HepG2 (cell line): Measurements from ENCODE around the gene LDAH. TPM values are rescaled to one million over a fixed set of nuclear protein-coding genes. Genes with fewer than 3 reads are reported as not detected.

Experiments used
- ATAC-seq: fragments of 200-7000 bp; cut with Tn5 transposase; 3 replicates; pipeline ENCODE4 v1.9.1; 2020; ENCODE audit warnings: mild to moderate bottlenecking, moderate library complexity
- BruUV-seq: library from RNA; stranded (reverse); fragments of 400-500 nt; replicated peaks from 2 replicates; lab custom pipeline; 2021; lab: Mats Ljungman, UMichigan
- CTCF ChIA-PET: fragments of 300-600 bp; formaldehyde crosslinking; extraction: SDS; loops from one replicate; lab custom pipeline; 2021; ENCODE audit warnings: low total read pairs, inconsistent platforms, low intra/inter-chr PET ratio; lab: Yijun Ruan, JAX
- POLR2A ChIA-PET: fragments of 350-600 bp; sonication (Branson Sonifier 250); formaldehyde crosslinking; loops from one replicate; lab custom pipeline; 2020; ENCODE audit warnings: antibody characterized with exemption, inconsistent platforms; lab: Yijun Ruan, JAX
- DNase-seq: peaks from one replicate; pipeline ENCODE4 v3.0.0-alpha.2; 2015; ENCODE audit warnings: low spot score
- FAIRE-seq: peaks from 3 replicates; lab custom pipeline; 2011; peaks lifted over from hg19 to GRCh38; lab: Jason Lieb, UNC
- H2AFZ ChIP-seq: one replicate; pipeline ENCODE4 v1.6.1; 2011; ENCODE audit warnings: low read length, inconsistent platforms
- H3K27ac ChIP-seq: fragments of 300-600 bp; 3 replicates; pipeline ENCODE4 v1.8.0; 2011; ENCODE audit warnings: mixed run types, mild to moderate bottlenecking, mixed read lengths, low read length, inconsistent platforms; ENCODE audit not compliant: insufficient read depth; ENCODE audit errors: extremely low read length
- H3K27me3 ChIP-seq, 2 experiments: fragments of 200-600 bp in 1 of 2; 2 replicates in 1 of 2; 3 replicates in 1 of 2; pipeline versions ENCODE4 v1.6.0 to v1.8.0; 2011; ENCODE audit warnings: low read length in 2 of 2, mild to moderate bottlenecking in 2 of 2, moderate library complexity in 2 of 2, inconsistent platforms in 1 of 2; ENCODE audit not compliant: insufficient read depth in 2 of 2, control insufficient read depth in 1 of 2
- H3K36me3 ChIP-seq, 2 experiments: fragments of 200-600 bp in 1 of 2; replicated peaks in 1 of 2; 2 replicates in 1 of 2; 3 replicates in 1 of 2; pipeline versions ENCODE4 v1.5.1 to v1.8.0; 2011; ENCODE audit warnings: low read length in 2 of 2, inconsistent platforms in 1 of 2; ENCODE audit not compliant: insufficient read depth in 2 of 2, control insufficient read depth in 1 of 2
- H3K4me1 ChIP-seq: 2 replicates; pipeline ENCODE4 v1.5.1; 2012; ENCODE audit warnings: low read length, inconsistent platforms; ENCODE audit not compliant: insufficient read depth
- H3K4me2 ChIP-seq: 2 replicates; pipeline ENCODE4 v1.6.0; 2011; ENCODE audit warnings: low read depth, low read length, inconsistent platforms
- H3K4me3 ChIP-seq, 3 experiments: fragments of 200-600 bp in 1 of 3; sonication (generic), shearing (Covaris generic) in 1 of 3; replicated peaks in 1 of 3; 2 replicates each; pipeline ENCODE4 v1.5.1; 2011 to 2016; ENCODE audit warnings: low read length in 3 of 3, inconsistent platforms in 2 of 3, low read depth in 2 of 3, mild to moderate bottlenecking in 2 of 3, control low read depth in 1 of 3, mixed read lengths in 1 of 3; ENCODE audit not compliant: insufficient read depth in 1 of 3
- H3K79me2 ChIP-seq: one replicate; pipeline ENCODE4 v1.6.1; 2011; ENCODE audit warnings: low read length, inconsistent platforms; ENCODE audit not compliant: insufficient read depth
- H3K9ac ChIP-seq: 2 replicates; pipeline ENCODE4 v1.6.0; 2011; ENCODE audit warnings: mild to moderate bottlenecking, low read depth, low read length, inconsistent platforms; ENCODE audit not compliant: insufficient read depth
- H3K9me3 ChIP-seq: 2 replicates; pipeline ENCODE4 v1.5.1; 2012; ENCODE audit warnings: mild to moderate bottlenecking, low read length
- H4K20me1 ChIP-seq: 2 replicates; pipeline ENCODE4 v1.6.0; 2011; ENCODE audit warnings: inconsistent platforms, mild to moderate bottlenecking, low read length, moderate library complexity; ENCODE audit not compliant: insufficient read depth
- AGO2 ChIP-seq: fragments of 200-400 bp; formaldehyde crosslinking; optimal IDR thresholded peaks from 2 replicates; pipeline ENCODE3; 2017; ENCODE audit warnings: mild to moderate bottlenecking, low read depth, low read length, moderate library complexity
- SCMH1 ChIP-seq: sonication (generic); formaldehyde crosslinking; IDR thresholded peaks from 2 replicates; pipeline ENCODE4 v1.9.0; 2021; ENCODE audit warnings: missing genetic modification reagents, mild to moderate bottlenecking, borderline replicate concordance
- YEATS4 ChIP-seq: sonication (generic); formaldehyde crosslinking; IDR thresholded peaks from 2 replicates; pipeline ENCODE4 v1.4.0; 2020; ENCODE audit warnings: missing genetic modification reagents, borderline replicate concordance
- ZNF687 ChIP-seq: sonication (generic); formaldehyde crosslinking; IDR thresholded peaks from 2 replicates; pipeline ENCODE4 v1.5.1; 2020; ENCODE audit warnings: mild to moderate bottlenecking, missing genetic modification reagents, moderate library complexity
- WGBS: methylation state at CpG from one replicate; pipeline ENCODE4 v1.1.6; 2017; ENCODE audit warnings: low lambda C conversion rate; 5-methylcytosine and 5-hydroxymethylcytosine counted together
- in situ Hi-C: cut with HindIII; loops from 2 replicates; pipeline ENCODE4 v1.10.0; 2017; ENCODE audit warnings: low pct_unique_long_range_greater_than_20kb; ENCODE audit not compliant: extremely low pct_ligation_motif_present
- intact Hi-C: fragments of 100-400 bp; cut with micrococcal nuclease; formaldehyde crosslinking; loops from one replicate; pipeline ENCODE4 v1.10.0; 2022; ENCODE audit not compliant: unreplicated experiment
- polyA plus RNA-seq, 8 experiments: library from polyadenylated mRNA; depleted of rRNA in 3 of 8; stranded (reverse) in 7 of 8; unstranded in 1 of 8; fragments of >200 nt; fragmentation: Illumina TruSeq in 4 of 8; extraction: Trizol in 4 of 8; gene quantifications; 2 replicates each; pipeline versions ENCODE4 v1.2.1 to v1.2.3, GENCODE V29; 2011 to 2016; ENCODE audit warnings: low read depth in 4 of 8, missing spikeins in 1 of 8, mixed read lengths in 1 of 8; ENCODE audit not compliant: insufficient read depth in 1 of 8
- total RNA-seq, 5 experiments: library from RNA; depleted of rRNA; stranded (reverse); fragments of >200 nt; fragmentation: Illumina TruSeq; extraction: Trizol; gene quantifications; 2 replicates each; pipeline ENCODE4 v1.2.3, GENCODE V29; 2016; ENCODE audit warnings: low read depth in 1 of 5

LDAH gene
- total and polyA plus RNA-seq, 2 of the 13 experiments (the other 11 are each of a cell fraction or from before 2014, with no cell fraction given): 28.8 to 46.2 TPM

GRCh38 chr2:20766798-20767644 lies 55.9 kb downstream of the LDAH start:
- no peaks in the 10 kb centered on the region for H4K20me1 ChIP-seq
- TF ChIP-seq AGO2: peak; percentile 46
- TF ChIP-seq YEATS4 (CRISPR knock-in tag): no peak
- peak; percentile 16 for TF ChIP-seq ZNF687 (CRISPR knock-in tag)
- TF ChIP-seq SCMH1 (CRISPR knock-in tag): no peak
- DNase-seq (no peak), ATAC-seq (peak; percentile 54), FAIRE-seq (no peak)
- intact Hi-C loops: no loop called here
- ChIA-PET CTCF (no interaction called here), POLR2A (no interaction called here)
- 94% methylated on average over 14 of the region's 15 CpGs for WGBS
- H3K9ac ChIP-seq: no peak overlapping the region
- BruUV-seq: no TSS peak
- H3K27me3 ChIP-seq: no peaks in the 10 kb centered on the region
- no peak overlapping the region for H2AFZ ChIP-seq
- no peak overlapping the region for H3K27ac ChIP-seq
- no peaks in the 10 kb centered on the region for H3K9me3 ChIP-seq
- no peaks in the 10 kb centered on the region for H3K4me1 ChIP-seq
- no peak overlapping the region for H3K4me2 ChIP-seq
- in situ Hi-C loops: loop anchor here (5.0 kb wide), 2 partner anchors 85 to 195 kb away; no protein-coding TSS in a partner anchor
- peaks cover 7 to 12% of the 10 kb centered on the region in 2 experiments for H3K36me3 ChIP-seq
- H3K4me3 ChIP-seq: no peak overlapping the region
- no peaks in the 10 kb centered on the region for H3K79me2 ChIP-seq
